DMS53 (cell line): ENCODE results near the gene DNAH7.
"Not testable (repeated sequence)": the region's sequence is repeated elsewhere in the genome, so short reads cannot be mapped to it uniquely, and the experiment has no call there.

Experiments used
- DNase-seq: peaks from one replicate; lab custom pipeline; 2025; lab: John Stamatoyannopoulos, UW

The DNAH7 gene

GRCh38 chr2:195721042-195721441 lies 347.6 kb downstream of the DNAH7 start:
- peak; percentile 21 for DNase-seq

- no peak for DNase-seq
These were observed 352.2 kb downstream of the DNAH7 start for GRCh38 chr2:195716466-195716865.

- DNase-seq, result no peak
These were observed 357.2 kb downstream of the DNAH7 start for GRCh38 chr2:195711478-195711877.

DNA sequence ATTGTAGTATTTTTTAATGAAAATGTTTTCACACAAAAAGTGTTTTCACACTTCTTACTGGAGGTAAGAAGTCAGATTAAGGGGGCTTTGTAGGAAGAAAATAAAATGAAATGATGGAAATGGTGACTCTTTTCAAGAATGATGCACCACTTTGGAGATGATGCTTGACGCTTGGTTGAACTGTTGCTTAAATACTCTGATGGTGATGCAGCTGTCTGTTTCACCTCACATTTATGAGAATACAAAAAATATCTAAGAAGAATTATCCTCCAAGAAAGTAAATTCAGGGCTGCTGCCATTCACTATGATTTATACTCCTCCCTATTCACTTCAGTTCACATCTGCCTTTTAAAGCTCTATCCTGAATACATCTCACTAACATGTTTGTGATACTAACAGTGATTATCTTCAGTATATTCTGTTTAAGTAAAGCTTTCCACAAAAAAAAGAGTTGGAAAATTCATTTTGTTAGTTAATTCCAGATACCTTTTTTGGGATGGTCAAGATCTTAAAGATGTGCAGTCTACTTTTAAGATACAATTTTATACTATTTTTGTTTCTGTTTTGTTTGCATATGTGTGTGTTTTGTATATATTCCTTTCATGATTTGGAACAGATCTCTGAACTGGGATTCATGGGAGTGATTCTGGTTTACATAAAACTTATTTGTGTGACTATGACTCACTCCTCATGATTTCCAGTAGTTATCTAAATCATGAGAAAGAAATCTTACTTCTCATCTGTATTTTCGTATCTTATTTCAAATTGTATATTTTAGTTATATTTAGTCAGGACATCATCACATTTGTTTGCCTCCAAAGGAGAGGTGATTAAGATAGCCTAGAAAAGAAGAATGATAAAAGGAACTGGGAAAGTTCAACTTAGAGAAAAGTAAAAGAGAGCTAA lies 358.5 kb downstream of the DNAH7 start:
- DNase-seq, result no peak

DNA sequence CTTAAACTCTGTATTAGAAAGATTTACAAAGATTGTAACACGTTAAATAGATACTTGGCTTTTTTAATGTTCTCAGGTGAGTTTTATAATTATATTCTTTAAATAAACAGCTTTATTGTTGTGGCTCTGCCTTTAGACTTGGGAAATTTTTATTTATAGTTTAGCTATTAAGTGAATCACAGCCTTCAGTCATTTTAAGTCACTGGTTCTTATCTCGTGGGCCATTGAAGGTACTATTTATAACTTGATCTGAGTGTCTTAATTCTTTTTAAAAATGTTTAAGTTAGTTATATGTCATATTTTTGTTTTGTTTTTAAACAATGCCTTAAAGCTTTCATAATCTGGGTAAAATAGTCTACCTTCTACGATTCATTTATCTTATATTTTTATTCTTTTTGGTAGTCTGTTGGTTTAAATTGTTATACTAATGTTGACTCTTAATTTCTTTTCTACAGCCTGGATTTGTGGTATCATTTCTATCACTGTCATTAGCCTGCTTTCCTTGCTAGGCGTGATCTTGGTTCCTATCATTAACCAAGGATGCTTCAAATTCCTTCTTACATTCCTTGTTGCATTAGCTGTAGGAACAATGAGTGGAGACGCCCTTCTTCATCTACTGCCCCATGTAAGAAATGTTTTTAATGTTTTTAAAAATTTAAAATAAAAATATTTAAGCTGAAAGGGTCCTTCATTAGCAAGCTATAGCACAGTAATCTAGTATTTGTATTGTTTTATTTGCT lies 362.3 kb downstream of the DNAH7 start:
- no peak for DNase-seq

GRCh38 chr2:195700480-195700879 lies 368.2 kb downstream of the DNAH7 start:
- no peak for DNase-seq

GRCh38 chr2:195697681-195698220 lies 370.9 kb downstream of the DNAH7 start:
- no peak for DNase-seq

DNA sequence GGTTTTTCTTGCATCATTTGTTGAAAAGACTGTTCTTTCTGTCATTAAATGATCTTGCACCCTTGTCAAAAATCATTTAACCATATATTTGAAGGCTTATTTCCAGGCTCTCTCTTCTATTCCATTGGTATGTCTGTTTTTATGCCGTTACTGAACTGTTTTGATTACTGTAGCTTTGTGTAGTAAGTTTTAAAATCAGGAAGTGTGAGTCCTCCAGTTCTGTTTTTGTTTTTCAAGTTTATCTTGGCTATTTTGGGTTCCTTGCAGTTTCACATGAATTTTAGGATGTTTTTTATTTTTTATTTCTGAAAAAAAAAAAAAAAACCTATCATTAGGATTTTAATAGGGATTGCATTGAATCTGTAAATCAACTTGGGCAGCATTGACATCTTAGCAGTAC lies 372.6 kb downstream of the DNAH7 start:
- no peak for DNase-seq

DNA sequence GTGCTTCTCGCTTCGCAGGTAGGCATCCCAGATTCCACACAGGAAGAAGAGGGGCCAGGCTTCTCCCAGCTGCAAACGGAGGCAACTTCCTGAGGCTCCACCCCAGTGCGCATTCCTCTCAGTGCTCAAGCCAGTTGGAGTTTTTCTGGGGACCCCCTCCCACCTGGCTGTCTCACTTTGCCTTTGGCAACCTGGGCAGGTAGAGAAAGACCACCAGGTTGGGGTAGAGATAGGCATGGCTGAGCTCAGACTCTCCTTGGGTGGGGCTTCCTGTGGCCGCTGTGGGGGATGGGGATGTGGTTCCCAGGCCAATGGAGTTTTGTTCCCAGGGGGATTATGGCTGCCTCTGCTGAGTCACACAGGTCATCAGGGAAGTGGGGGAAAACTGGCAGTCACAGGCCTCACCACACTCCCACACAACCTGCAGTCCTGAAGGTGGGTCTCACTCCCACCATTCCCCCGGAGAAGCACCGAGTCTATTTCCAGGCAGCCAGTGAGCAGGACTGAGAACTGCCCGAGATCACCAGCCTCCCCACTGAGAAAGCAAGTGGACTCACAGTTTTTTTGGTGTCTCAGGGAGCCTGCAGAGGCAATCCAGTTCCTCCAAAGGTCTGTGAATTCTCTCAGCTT lies 373.5 kb downstream of the DNAH7 start:
- DNase-seq, result no peak

- peak; percentile 11 for DNase-seq
These were observed 374.1 kb downstream of the DNAH7 start for GRCh38 chr2:195694553-195694952.

GRCh38 chr2:195692531-195692930 lies 376.1 kb downstream of the DNAH7 start:
- not testable (repeated sequence) for DNase-seq
